GM15510 (cell line): Measurements from ENCODE around the gene MFGE8.

Source experiments
- POLR2A ChIP-seq: IDR thresholded peaks from 3 replicates; pipeline ENCODE4 v1.6.1; 2011; ENCODE audit warnings: borderline replicate concordance; ENCODE audit not compliant: insufficient read length; ENCODE audit errors: extremely low read depth

MFGE8 gene

GRCh38 chr15:88865498-88866099 lies 47.6 kb downstream of the MFGE8 start:
- TF ChIP-seq POLR2A: no peak

- no peak for TF ChIP-seq POLR2A
Observed at GRCh38 chr15:88864861-88865497, 48.2 kb downstream of the MFGE8 start.

- TF ChIP-seq POLR2A: no peak
Observed at GRCh38 chr15:88863412-88863811, 49.8 kb downstream of the MFGE8 start.

GRCh38 chr15:88860212-88860611 lies 53.0 kb downstream of the MFGE8 start:
- no peak for TF ChIP-seq POLR2A

- no peak for TF ChIP-seq POLR2A
Observed at GRCh38 chr15:88859550-88859949, 53.6 kb downstream of the MFGE8 start.

GRCh38 chr15:88858934-88859333 lies 54.2 kb downstream of the MFGE8 start:
- no peak for TF ChIP-seq POLR2A

GRCh38 chr15:88852476-88852875 lies 60.7 kb downstream of the MFGE8 start:
- TF ChIP-seq POLR2A: no peak

GRCh38 chr15:88849376-88850072 lies 63.7 kb downstream of the MFGE8 start:
- no peak for TF ChIP-seq POLR2A
